Esophagus muscularis mucosa (tissue), 4 donors: ENCODE results near the gene OMA1. TPM values are rescaled to one million over a fixed set of nuclear protein-coding genes. Genes with fewer than 3 reads are reported as not detected.
"Not testable (repeated sequence)": the region's sequence is repeated elsewhere in the genome, so short reads cannot be mapped to it uniquely, and the experiment has no call there.

ENCODE experiments used
- DNase-seq: peaks from one replicate; pipeline ENCODE4 v3.0.0-alpha.2; 2017; ENCODE audit errors: extremely low spot score
- H3K27ac ChIP-seq, 4 donors: fragments of 200-600 bp; sonication (generic); replicated peaks in 1 of 4; 1 replicate in 3 of 4; 2 replicates in 1 of 4; pipeline ENCODE4 v1.5.1; 2016 to 2019; ENCODE audit warnings: mild to moderate bottlenecking in 1 of 4
- H3K27me3 ChIP-seq, 4 donors: fragments of 200-600 bp; sonication (generic); one replicate each; pipeline versions ENCODE4 v1.5.1 to v1.6.0; 2016 to 2019
- H3K36me3 ChIP-seq, 4 donors: fragments of 200-600 bp; sonication (generic); one replicate each; pipeline ENCODE4 v1.5.1; 2016 to 2019
- H3K4me1 ChIP-seq, 4 donors: fragments of 200-600 bp; sonication (generic); one replicate each; pipeline ENCODE4 v1.5.1; 2016 to 2019
- H3K4me3 ChIP-seq, 4 donors: fragments of 200-600 bp; sonication (generic); 1 replicate in 2 of 4; 2 replicates in 2 of 4; pipeline ENCODE4 v1.5.1; 2016 to 2019; ENCODE audit warnings: mild to moderate bottlenecking in 4 of 4, moderate library complexity in 1 of 4
- H3K9me3 ChIP-seq, 4 donors: fragments of 200-600 bp; sonication (generic); 1 replicate in 3 of 4; 2 replicates in 1 of 4; pipeline ENCODE4 v1.5.1; 2016 to 2019
- CTCF ChIP-seq, 3 experiments: fragments of 200-600 bp in 2 of 3; fragments of 450-650 bp in 1 of 3; sonication (generic) in 2 of 3; IDR thresholded peaks; one replicate each; pipeline ENCODE4 v1.5.1; 2017 to 2019; ENCODE audit warnings: antibody characterized with exemption in 3 of 3, mild to moderate bottlenecking in 2 of 3, moderate library complexity in 1 of 3
- EP300 ChIP-seq: sonication (generic); formaldehyde crosslinking; IDR thresholded peaks from one replicate; pipeline ENCODE4 v1.6.1; 2017; ENCODE audit warnings: antibody characterized with exemption
- POLR2A ChIP-seq: fragments of 450-650 bp; IDR thresholded peaks from one replicate; pipeline ENCODE4 v1.6.1; 2017; ENCODE audit warnings: antibody characterized with exemption, moderate library complexity, mild to moderate bottlenecking, low read depth
- POLR2AphosphoS5 ChIP-seq, 2 donors: sonication (generic); formaldehyde crosslinking; IDR thresholded peaks; one replicate each; pipeline ENCODE4 v1.6.1; 2017; ENCODE audit warnings: antibody characterized with exemption in 2 of 2
- WGBS: methylation state at CpG from one replicate; pipeline ENCODE4 v1.1.5; 2018; 5-methylcytosine and 5-hydroxymethylcytosine counted together
- intact Hi-C: fragments of 100-400 bp; cut with DNase I; formaldehyde crosslinking; loops from one replicate; pipeline ENCODE4 v1.15.1; 2023
- total RNA-seq, 4 donors: library from RNA; depleted of rRNA; stranded (reverse); fragments of >200 nt; gene quantifications; one replicate each; pipeline versions ENCODE4 v1.1.0 to v1.2.1, GENCODE V29; 2016

OMA1 gene
- total RNA-seq, 4 donors from 2014 or later, result 25.8 to 53.6 (median 32.9) TPM

DNA sequence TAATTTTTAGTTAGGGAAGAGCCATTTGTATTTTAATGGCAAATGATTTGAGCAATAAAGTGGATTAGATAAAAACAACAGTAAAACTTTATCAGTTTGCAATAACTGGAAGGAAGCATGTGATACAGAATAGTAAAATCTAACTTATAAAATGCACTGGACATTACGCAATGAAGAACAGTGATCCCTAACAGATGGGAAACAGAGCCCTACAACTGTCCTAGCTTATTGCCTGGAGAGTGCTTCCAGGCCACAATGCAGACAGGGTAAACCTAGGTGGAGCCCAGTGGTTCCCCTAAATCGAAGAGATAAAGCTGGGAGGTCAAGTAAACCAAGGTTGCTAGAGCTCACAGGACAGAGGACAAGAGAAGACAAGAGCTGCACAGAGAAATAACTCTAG lies 7.0 kb downstream of the OMA1 start:
- H3K4me3 ChIP-seq, result no peak overlapping the region
- no peaks in the 10 kb centered on the region for H3K27me3 ChIP-seq
- DNase-seq, result no peak
- H3K36me3 ChIP-seq, result no peaks in the 10 kb centered on the region
- intact Hi-C loops, result no loop called here
- TF ChIP-seq CTCF (IDR thresholded peaks at IDR 0.05) (no peak), POLR2A (no peak), EP300 (no peak), POLR2AphosphoS5 (IDR thresholded peaks at IDR 0.05) (no peak)
- WGBS, result 76% methylated on average over 2 of the region's 2 CpGs
- peaks cover under 1 to 3% (median 2%) of the 10 kb centered on the region in 4 donors for H3K4me1 ChIP-seq
- H3K9me3 ChIP-seq, result no peaks in the 10 kb centered on the region
- H3K27ac ChIP-seq, result no peak overlapping the region

- Histone ChIP-seq H3K36me3 (no peaks in the 10 kb centered on the region), H3K4me1 (no peaks in the 10 kb centered on the region), H3K9me3 (no peaks in the 10 kb centered on the region), H3K4me3 (no peak overlapping the region), H3K27ac (no peak overlapping the region), H3K27me3 (no peaks in the 10 kb centered on the region)
- WGBS, result 92% methylated on average over 3 of the region's 3 CpGs
- no peak for DNase-seq
- TF ChIP-seq CTCF (IDR thresholded peaks at IDR 0.05) (no peak), POLR2AphosphoS5 (IDR thresholded peaks at IDR 0.05) (no peak), EP300 (no peak), POLR2A (no peak)
- intact Hi-C loops, result no loop called here
Measured at GRCh38 chr1:58538821-58539220, 7.7 kb downstream of the OMA1 start.

- H3K4me3 ChIP-seq, H3K4me1 ChIP-seq, H3K27me3 ChIP-seq, intact Hi-C loops, H3K9me3 ChIP-seq, H3K27ac ChIP-seq, DNase-seq: not testable (repeated sequence)
- WGBS, result 92% methylated on average over 1 of the region's 1 CpG
- peaks cover 0 to 10% (median 5%) of the 10 kb centered on the region in 4 donors for H3K36me3 ChIP-seq
Measured at GRCh38 chr1:58531842-58532241, 14.7 kb downstream of the OMA1 start.

DNA sequence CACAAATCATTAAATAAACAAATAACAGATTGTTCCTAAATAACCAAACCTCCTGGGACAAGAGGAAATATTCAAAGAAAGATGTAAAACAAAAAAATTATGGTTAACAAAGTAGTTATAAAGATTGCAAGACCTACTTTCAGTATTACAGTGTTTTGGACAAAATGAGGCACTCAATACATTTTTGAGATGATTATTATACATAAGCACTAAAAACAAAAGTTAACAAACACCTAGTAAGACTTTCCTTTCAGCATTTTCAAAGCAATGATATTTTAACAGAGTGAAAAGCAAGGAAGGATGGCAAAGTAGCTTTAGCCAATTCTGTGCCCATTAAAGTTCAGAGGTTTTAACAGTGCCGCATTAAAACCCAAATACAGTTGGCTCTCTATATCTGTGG lies 17.2 kb downstream of the OMA1 start:
- Histone ChIP-seq H3K27ac (no peak overlapping the region), H3K36me3 (peaks cover 0 to 33% (median 5%) of the 10 kb centered on the region in 4 donors), H3K4me3 (no peak overlapping the region), H3K4me1 (no peaks in the 10 kb centered on the region), H3K9me3 (no peaks in the 10 kb centered on the region), H3K27me3 (no peaks in the 10 kb centered on the region)
- no peak for TF ChIP-seq EP300
- TF ChIP-seq POLR2A, result no peak
- no peak for TF ChIP-seq POLR2AphosphoS5 (IDR thresholded peaks at IDR 0.05)
- TF ChIP-seq CTCF (IDR thresholded peaks at IDR 0.05), result no peak
- 100% methylated on average over 1 of the region's 1 CpG for WGBS
- intact Hi-C loops, result no loop called here
- DNase-seq, result no peak

- H3K4me1 ChIP-seq, result no peaks in the 10 kb centered on the region
- H3K4me3 ChIP-seq, result no peak overlapping the region
- no peaks in the 10 kb centered on the region for H3K9me3 ChIP-seq
- no peaks in the 10 kb centered on the region for H3K27me3 ChIP-seq
- peaks cover 5 to 41% (median 6%) of the 10 kb centered on the region in 4 donors for H3K36me3 ChIP-seq
- no peak overlapping the region for H3K27ac ChIP-seq
- intact Hi-C loops, result no loop called here
- WGBS, result 79% methylated on average over 3 of the region's 3 CpGs
- DNase-seq, result no peak
- no peak for TF ChIP-seq POLR2AphosphoS5 (IDR thresholded peaks at IDR 0.05)
- no peak for TF ChIP-seq CTCF (IDR thresholded peaks at IDR 0.05)
- no peak for TF ChIP-seq EP300
- no peak for TF ChIP-seq POLR2A
Measured at GRCh38 chr1:58528518-58528917, 18.0 kb downstream of the OMA1 start.
